GM12874 (cell line): ENCODE results near the gene PRKN.

Experiments used
- CTCF ChIP-seq: IDR thresholded peaks from 2 replicates; pipeline ENCODE4 v1.5.1; 2011; ENCODE audit warnings: low read depth, mild to moderate bottlenecking, control low read depth, low read length, moderate library complexity; ENCODE audit not compliant: insufficient read depth

Gene PRKN

GRCh38 chr6:162389343-162390085 is 338.1 kb downstream of the PRKN start:
- no peak for TF ChIP-seq CTCF

GRCh38 chr6:162388383-162388777 is 339.2 kb downstream of the PRKN start:
- TF ChIP-seq CTCF: no peak

DNA sequence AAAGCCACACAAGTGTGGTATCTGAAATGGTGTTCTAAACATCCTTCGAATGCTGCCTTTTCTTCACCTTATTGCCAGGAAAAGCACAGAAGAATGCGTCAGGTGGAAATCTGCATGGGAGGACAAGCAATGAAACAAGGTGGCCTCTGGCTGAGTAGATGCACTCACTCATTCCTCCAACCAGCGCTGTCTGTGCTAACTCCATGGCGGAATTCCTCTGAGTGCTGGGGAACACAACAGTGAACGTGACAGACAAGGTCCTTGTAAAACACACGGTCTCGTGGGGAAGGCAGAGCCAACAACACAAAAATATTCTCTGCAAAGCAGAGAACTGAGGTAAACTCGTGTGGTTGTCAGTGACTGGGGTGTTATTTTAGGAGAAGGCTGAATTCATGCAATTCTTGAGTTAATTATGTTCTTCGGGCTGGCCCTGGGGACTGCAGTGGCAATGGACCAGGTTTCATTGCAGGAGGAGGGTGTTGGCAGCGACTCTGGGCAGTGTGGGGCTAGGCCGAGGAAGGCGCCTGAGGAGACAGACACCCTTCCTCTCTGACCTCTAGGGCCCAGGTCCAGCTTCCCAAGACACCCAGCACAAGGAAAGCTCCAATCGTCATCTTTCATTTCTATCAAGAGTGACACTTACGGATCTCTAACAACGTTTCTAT is 339.7 kb downstream of the PRKN start:
- TF ChIP-seq CTCF: no peak

DNA sequence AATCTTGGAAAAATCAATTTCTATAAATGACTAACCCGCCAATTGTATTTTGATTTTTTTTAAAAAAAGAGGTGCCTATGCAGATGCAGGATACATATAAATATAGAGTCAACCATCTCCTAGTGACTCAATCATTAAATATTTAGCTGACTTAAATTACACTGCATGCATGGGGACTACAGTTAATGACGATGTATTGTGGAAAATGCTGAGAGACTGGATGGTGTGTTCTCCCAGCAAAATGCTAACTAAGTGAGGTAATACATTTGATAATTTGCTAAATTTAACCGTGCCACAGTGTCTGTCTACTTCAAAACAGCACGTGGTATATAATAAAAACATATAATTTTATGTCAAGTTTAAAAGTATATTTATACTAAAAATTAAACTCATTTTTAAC is 341.6 kb downstream of the PRKN start:
- TF ChIP-seq CTCF: no peak

GRCh38 chr6:162379757-162380409 is 347.7 kb downstream of the PRKN start:
- no peak for TF ChIP-seq CTCF

DNA sequence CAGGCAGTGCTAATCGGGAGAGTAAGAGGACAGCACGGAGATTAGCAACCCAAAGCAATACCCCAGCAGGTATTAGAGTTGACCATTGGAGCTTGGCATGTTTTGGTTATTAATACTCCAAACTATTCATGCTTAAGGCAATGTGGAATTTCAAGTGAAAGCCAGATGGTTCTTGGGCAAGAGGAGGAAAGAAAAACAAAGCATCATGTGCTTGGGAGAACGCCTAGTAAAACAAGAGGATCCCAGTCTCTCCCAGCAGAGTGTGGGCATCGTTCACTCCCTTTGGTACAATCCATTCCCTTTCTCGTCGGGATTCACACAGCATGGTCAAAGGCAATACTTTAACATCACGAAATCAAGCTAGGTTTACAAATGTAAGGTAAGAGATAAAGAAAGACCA is 349.8 kb downstream of the PRKN start:
- TF ChIP-seq CTCF: no peak

GRCh38 chr6:162373868-162374267 is 353.7 kb downstream of the PRKN start:
- TF ChIP-seq CTCF: no peak
